RWPE2 (cell line): Measurements from ENCODE around the gene FAM117B.
A peak's percentile ranks its signal among the peaks of the same experiment; 100 is the strongest.

Source experiments
- ATAC-seq: fragments of 200-7000 bp; cut with Tn5 transposase; 3 replicates; pipeline ENCODE4 v1.9.1; 2021; ENCODE audit warnings: low read depth
- DNase-seq: peaks from one replicate; pipeline ENCODE4 v3.0.0-alpha.2; 2020; ENCODE audit warnings: low spot score
- H3K27ac ChIP-seq: fragments of 450-650 bp; 2 replicates; pipeline ENCODE4 v1.5.1; 2017; ENCODE audit warnings: mild to moderate bottlenecking; ENCODE audit not compliant: poor library complexity, severe bottlenecking
- H3K27me3 ChIP-seq: fragments of 250-450 bp; sonication (Bioruptor Pico); 2 replicates; pipeline ENCODE4 v1.5.1; 2021; ENCODE audit warnings: mild to moderate bottlenecking, moderate library complexity; ENCODE audit not compliant: insufficient read depth, poor library complexity, severe bottlenecking
- H3K36me3 ChIP-seq: fragments of 250-450 bp; sonication (Bioruptor Pico); 2 replicates; pipeline ENCODE4 v1.5.1; 2020; ENCODE audit warnings: low read depth, mild to moderate bottlenecking, moderate library complexity
- H3K4me1 ChIP-seq: fragments of 250-450 bp; sonication (Bioruptor Pico); 2 replicates; pipeline ENCODE4 v1.5.1; 2021; ENCODE audit warnings: mild to moderate bottlenecking, moderate library complexity; ENCODE audit not compliant: insufficient read depth, poor library complexity, severe bottlenecking
- H3K4me3 ChIP-seq: fragments of 250-450 bp; sonication (Bioruptor Pico); 2 replicates; pipeline ENCODE4 v1.5.1; 2021; ENCODE audit warnings: mild to moderate bottlenecking, moderate library complexity; ENCODE audit not compliant: severe bottlenecking
- H3K9me3 ChIP-seq: fragments of 250-450 bp; sonication (Bioruptor Pico); 2 replicates; pipeline ENCODE4 v1.5.1; 2021; ENCODE audit warnings: mild to moderate bottlenecking, moderate library complexity; ENCODE audit not compliant: severe bottlenecking
- CTCF ChIP-seq: fragments of 450-650 bp; IDR thresholded peaks from one replicate; pipeline ENCODE4 v1.5.1; 2017; ENCODE audit warnings: mild to moderate bottlenecking, moderate library complexity; ENCODE audit not compliant: poor library complexity, severe bottlenecking

The FAM117B gene

DNA sequence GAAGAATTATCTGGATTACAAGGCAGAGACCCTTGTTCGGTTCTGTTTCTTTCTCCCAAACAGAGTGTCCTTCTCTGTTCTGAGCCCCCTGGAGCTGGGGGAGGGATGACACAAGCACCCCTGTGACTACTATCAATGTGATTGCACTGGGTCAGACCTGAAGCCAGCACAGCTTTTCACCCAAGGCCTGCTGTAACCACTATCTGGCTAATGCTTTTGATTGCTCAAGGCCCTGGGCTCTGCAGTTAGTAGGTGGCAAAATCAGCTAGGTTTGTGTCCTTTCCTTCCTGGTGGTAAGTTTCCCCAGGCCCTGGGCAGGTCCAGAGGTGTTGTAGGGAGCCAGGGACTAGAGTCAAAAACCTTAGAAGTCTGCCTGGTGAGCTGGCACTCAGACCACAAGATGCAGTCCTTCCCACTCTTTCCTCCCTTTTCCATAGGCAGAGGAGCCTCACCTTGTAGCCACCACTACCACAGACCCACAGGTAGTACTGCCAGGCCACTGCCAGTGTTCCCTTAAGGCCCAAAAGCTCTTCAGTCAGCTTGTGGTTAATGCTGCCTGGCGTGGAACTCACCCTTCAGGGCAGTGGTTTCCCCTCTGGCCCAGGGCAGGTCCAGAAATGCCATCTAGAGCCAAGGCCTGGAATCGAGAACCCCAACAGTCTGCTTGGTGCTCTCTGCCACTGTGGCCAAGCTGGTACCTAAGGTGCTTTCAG lies 83.0 kb downstream of the FAM117B start:
- DNase-seq (no peak), ATAC-seq (no peak)
- Histone ChIP-seq H3K27ac (no peak overlapping the region), H3K4me3 (no peak overlapping the region), H3K9me3 (peaks cover 3% of the 10 kb centered on the region), H3K4me1 (no peaks in the 10 kb centered on the region), H3K36me3 (no peaks in the 10 kb centered on the region), H3K27me3 (no peaks in the 10 kb centered on the region)
- TF ChIP-seq CTCF = no peak

- no peaks in the 10 kb centered on the region for H3K27me3 ChIP-seq
- no peaks in the 10 kb centered on the region for H3K36me3 ChIP-seq
- H3K27ac ChIP-seq = no peak overlapping the region
- ATAC-seq (peak; percentile 68; the same call in 2 of the 3 replicates), DNase-seq (no peak)
- no peaks in the 10 kb centered on the region for H3K4me1 ChIP-seq
- no peak overlapping the region for H3K4me3 ChIP-seq
- peaks cover 3% of the 10 kb centered on the region for H3K9me3 ChIP-seq
- no peak for TF ChIP-seq CTCF
Measured at GRCh38 chr2:202718614-202719013, 83.8 kb downstream of the FAM117B start.

- ATAC-seq (no peak), DNase-seq (no peak)
- Histone ChIP-seq H3K27me3 (no peaks in the 10 kb centered on the region), H3K4me1 (no peaks in the 10 kb centered on the region), H3K9me3 (peaks cover 3% of the 10 kb centered on the region), H3K4me3 (no peak overlapping the region), H3K36me3 (no peaks in the 10 kb centered on the region), H3K27ac (no peak overlapping the region)
- no peak for TF ChIP-seq CTCF
Measured at GRCh38 chr2:202720226-202720625, 85.5 kb downstream of the FAM117B start.

DNA sequence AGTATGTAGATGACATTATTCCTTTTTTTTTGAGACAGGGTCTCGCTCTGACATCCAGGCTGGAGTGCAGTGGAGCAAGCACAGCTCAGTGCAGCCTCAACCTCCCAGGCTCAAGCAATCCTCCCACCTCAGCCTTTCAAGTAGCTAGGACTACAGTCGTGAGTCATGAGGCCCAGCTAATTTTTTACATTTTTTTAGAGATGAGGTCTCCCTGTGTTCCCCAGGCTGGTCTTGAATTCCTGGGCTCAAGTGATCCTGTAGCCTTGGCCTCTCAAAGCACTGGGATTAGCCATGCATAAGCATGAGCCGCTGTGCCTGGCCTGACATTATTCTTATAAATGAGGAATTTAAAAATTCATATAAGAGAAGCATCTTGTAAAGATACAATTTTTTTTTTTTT lies 86.9 kb downstream of the FAM117B start:
- ATAC-seq (0 out of 3 replicates have a peak, but pooled peaks have one; percentile 10), DNase-seq (no peak)
- no peak overlapping the region for H3K27ac ChIP-seq
- H3K4me1 ChIP-seq = no peaks in the 10 kb centered on the region
- H3K9me3 ChIP-seq = no peaks in the 10 kb centered on the region
- H3K36me3 ChIP-seq = no peaks in the 10 kb centered on the region
- TF ChIP-seq CTCF = no peak
- no peaks in the 10 kb centered on the region for H3K27me3 ChIP-seq
- no peak overlapping the region for H3K4me3 ChIP-seq

DNA sequence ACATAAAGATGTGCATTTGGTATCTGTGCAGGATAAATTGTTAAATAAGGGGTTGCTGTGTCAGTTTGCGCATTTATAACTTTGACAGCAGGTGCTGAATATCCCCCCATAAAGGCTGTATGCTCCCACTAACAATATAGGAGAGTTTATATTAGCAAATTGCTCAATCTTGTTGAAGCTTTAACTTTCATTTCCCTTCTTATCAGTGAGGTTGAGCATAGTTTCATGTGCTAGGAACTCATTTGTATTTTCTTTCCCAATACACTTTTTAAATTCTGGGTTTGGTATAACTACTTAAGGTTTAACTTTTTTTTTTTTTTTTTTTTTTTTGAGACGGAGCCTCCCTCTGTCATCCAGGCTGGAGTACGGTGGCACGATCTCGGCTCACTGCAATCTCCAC lies 89.0 kb downstream of the FAM117B start:
- no peak for ATAC-seq
- no peak for TF ChIP-seq CTCF
- Histone ChIP-seq H3K4me1 (no peaks in the 10 kb centered on the region), H3K36me3 (no peaks in the 10 kb centered on the region), H3K4me3 (no peak overlapping the region), H3K27me3 (no peaks in the 10 kb centered on the region), H3K9me3 (no peaks in the 10 kb centered on the region), H3K27ac (no peak overlapping the region)
- DNase-seq = no peak
